GM12865 (cell line): ENCODE results near the gene POLE4.

Source experiments
- DNase-seq: peaks from one replicate; pipeline ENCODE4 v3.0.0; 2010; ENCODE audit warnings: low read depth
- H3K4me3 ChIP-seq: 2 replicates; pipeline ENCODE4 v1.5.1; 2011; ENCODE audit warnings: mild to moderate bottlenecking, low read depth, low read length, control low read depth
- TF ChIP-seq, protein P1 (sequence below): IDR thresholded peaks from 2 replicates; pipeline ENCODE4 v1.5.1; 2011; ENCODE audit warnings: low read length, control low read depth, low read depth, inconsistent platforms; ENCODE audit not compliant: insufficient read depth; ENCODE audit errors: missing control alignments

Gene POLE4

DNA sequence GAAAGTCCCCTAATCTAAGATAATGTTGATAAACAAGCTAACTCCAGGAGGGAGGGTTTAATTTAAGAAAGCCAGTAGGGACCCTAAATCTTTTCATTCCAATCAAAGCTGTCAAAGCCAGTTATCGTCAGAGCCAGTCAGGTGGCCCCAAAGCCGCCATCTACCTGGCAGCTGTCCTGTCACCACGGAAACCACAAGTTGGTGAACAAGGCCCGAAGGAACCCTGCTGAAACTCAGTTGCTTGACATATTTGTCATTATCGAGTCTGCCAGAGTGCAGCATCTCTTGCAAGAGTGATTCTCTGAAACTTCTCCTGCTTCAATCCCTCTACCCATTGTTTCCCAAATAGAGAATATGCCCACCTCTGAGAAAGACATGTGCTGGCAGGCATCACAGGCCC lies 30.8 kb upstream of the POLE4 start:
- TF ChIP-seq, protein P1, sequence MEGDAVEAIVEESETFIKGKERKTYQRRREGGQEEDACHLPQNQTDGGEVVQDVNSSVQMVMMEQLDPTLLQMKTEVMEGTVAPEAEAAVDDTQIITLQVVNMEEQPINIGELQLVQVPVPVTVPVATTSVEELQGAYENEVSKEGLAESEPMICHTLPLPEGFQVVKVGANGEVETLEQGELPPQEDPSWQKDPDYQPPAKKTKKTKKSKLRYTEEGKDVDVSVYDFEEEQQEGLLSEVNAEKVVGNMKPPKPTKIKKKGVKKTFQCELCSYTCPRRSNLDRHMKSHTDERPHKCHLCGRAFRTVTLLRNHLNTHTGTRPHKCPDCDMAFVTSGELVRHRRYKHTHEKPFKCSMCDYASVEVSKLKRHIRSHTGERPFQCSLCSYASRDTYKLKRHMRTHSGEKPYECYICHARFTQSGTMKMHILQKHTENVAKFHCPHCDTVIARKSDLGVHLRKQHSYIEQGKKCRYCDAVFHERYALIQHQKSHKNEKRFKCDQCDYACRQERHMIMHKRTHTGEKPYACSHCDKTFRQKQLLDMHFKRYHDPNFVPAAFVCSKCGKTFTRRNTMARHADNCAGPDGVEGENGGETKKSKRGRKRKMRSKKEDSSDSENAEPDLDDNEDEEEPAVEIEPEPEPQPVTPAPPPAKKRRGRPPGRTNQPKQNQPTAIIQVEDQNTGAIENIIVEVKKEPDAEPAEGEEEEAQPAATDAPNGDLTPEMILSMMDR: no peak
- H3K4me3 ChIP-seq: no peak overlapping the region
- no peak for DNase-seq

DNA sequence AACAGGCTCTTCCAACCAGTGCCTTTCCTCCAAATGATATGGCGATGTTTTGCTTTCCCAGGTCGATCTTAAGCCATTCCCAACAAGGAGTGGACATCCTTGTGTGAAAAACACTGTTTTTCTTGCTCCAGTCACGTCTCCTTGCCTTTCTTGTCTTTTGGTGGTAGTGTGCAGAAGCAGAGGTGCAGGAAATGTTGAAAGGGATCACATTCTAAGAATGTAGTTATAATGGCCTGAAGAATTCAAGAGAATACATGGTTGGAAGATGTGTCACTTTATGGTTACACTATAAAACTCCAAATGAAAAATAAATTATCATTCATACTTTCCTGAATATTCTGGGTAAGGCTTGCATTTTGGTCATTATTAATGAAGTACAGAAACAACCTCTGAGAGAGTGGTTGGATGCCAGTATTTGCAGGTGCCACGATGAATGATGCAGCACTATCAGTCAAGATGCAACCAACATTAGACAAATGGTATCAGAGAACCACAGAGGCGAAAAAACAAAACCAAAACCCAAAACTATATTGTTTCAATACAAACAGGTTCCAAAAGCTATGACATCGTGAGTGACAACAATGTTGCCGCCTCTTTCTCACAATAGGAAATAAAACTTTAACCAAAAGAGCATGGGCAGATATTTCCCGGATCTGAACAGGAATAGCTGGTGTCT lies 27.5 kb upstream of the POLE4 start:
- TF ChIP-seq, protein P1: no peak
- H3K4me3 ChIP-seq: no peak overlapping the region
- DNase-seq: no peak

DNA sequence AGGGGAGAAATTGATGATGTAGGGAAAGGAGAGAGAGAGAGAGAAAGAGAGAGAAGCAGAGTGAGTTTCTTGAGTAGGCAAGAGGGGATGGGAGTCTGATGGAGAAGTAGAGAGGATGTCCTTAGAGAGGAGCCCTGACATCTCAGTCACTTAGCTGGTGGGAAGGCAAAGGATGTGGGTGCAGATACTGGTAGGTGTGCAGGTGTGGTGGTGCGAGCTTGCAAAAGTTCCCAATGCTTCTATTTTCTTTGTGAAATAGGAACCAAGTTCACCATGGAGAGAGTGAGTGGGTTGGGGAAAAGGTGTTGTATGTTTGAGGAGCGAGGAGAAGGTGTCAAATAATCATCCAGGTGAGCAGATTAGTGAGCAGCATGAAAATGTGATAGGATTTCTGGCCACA lies 26.5 kb upstream of the POLE4 start:
- no peak for DNase-seq
- TF ChIP-seq, protein P1: no peak

DNA sequence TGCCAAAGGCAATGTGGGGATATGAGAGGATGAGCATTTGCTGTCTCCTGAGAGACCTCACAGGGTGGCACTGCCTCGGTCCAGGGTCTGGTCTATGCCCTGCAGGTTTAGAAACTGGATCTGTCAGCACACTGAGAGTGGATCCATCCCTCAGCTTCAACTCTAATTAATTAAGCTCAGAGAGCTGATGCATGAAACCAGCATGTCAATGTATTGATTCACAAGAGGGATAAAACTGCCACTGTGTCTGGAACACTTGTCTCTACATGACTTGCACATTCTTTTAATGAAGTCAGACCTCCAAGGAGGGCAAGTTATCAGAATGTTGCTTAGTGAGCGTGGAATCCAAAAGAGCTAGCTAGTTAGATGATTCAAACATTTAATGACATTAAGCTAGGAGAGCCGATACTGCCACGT lies 22.5 kb upstream of the POLE4 start:
- TF ChIP-seq, protein P1: no peak
- no peak overlapping the region for H3K4me3 ChIP-seq
- no peak for DNase-seq

More for the DNA sequence above, 26.5 kb upstream of the POLE4 start:
- H3K4me3 ChIP-seq: no peak overlapping the region

DNA sequence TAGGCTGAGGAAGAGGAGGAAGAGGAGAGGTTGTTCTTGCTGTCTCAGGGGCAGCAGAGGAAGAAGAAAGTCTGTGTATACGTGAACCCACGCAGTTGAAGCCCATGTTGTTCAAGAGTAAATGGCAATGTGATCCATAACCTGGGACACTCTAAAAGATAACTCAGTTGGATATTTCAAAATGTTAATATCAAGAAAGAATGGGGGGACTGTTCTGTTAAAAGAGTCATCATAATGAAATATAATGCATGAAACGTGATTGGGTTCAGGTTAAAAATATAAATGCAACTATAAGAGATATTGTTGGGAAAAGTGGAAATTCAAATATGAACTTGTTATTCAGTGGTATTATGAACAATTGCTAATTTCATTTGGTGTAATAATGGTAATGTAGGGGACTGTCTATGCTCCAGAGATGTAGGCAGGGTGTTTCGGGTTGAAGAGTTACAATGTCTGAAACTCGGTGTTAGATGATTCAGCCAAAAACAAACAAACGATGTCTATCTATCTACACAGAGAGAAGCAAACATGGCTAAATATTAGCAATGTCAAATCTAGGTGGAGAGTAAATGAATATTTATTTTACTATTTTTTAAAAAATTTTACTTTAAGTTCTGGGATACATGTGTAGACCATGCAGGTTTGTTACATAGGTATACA lies 21.1 kb upstream of the POLE4 start:
- DNase-seq: no peak

DNA sequence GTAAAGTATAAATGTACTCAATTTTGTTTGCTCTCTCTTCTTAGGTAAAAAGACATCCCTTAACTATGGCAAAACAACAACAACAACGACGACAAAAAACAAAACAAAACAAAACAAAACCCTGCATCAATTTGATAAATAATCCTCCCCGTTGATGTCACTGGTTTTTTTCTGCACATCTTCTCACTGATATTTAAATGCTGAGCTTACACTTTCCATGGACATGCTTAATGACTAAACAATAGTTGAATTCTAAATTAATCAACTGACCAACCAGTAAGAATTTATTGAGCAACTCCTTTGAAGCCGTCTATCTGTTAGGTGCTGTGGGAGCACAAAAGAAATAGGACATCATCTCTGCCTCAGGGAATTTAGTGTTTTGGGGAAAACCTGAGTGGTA lies 20.2 kb upstream of the POLE4 start:
- no peak for DNase-seq
- TF ChIP-seq, protein P1: no peak

More for the DNA sequence above, 21.1 kb upstream of the POLE4 start:
- TF ChIP-seq, protein P1: no peak
- no peak overlapping the region for H3K4me3 ChIP-seq

More for the DNA sequence above, 20.2 kb upstream of the POLE4 start:
- no peak overlapping the region for H3K4me3 ChIP-seq
